B cell (primary cell): ENCODE results near the gene VCL.

Experiments
- CTCF ChIP-seq: fragments of 200-600 bp; IDR thresholded peaks from one replicate; pipeline ENCODE4 v1.8.0; 2022; ENCODE audit warnings: antibody characterized with exemption, mild to moderate bottlenecking
- EZH2 ChIP-seq: IDR thresholded peaks from 2 replicates; pipeline ENCODE4 v1.6.1; 2012; ENCODE audit warnings: borderline replicate concordance, low read depth, mild to moderate bottlenecking, moderate library complexity, low read length; ENCODE audit not compliant: insufficient read depth, poor library complexity, severe bottlenecking

- no peak for TF ChIP-seq CTCF
- TF ChIP-seq EZH2: no peak
These were observed 81.4 kb downstream of the VCL start for GRCh38 chr10:74079028-74079935.
